HG03521 (cell line): ENCODE data around the gene SRF.

Experiments used
- ATAC-seq: cut with Tn5 transposase; IDR thresholded peaks from one replicate; pipeline ENCODE4 v1.9.1; 2021; ENCODE audit warnings: mild to moderate bottlenecking, moderate library complexity; ENCODE audit not compliant: unreplicated experiment

SRF gene

DNA sequence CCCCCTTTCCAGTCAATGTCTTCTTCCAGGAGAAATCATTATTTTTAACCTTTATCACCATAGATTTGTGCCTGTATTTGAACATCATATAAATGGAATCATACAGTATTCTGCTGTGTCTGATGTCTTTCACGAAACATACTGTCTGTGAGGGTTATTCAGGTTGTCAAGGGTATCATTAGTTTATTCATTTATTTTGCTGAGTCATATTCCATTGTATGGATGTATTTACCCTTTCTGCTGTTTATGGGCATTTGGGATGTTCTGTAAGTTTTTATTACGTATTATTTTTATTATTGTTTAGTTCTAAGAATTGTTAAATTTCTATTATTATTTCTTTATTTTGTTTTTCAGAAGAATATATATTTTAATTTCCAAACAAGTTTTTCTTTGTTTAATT lies 36.2 kb downstream of the SRF start:
- ATAC-seq: no peak

DNA sequence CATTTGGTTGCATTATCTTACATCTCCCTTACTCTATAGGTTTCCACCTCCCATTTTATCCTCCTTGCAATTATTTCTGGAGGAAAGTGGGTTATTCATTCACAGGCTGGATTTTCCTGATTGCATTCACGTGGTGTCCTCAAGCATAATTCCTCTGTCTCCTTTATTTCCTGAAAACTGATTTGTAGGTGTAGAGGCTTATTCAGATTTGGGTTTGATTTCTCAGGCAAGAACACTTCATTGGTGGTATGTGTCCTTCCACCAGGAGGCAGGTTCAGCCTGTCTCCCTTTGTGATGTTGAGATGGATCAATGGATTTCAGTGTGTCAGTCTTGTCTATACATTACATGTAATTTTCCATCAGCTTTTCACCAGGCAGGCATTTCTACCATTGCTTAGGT lies 40.9 kb downstream of the SRF start:
- ATAC-seq: no peak

DNA sequence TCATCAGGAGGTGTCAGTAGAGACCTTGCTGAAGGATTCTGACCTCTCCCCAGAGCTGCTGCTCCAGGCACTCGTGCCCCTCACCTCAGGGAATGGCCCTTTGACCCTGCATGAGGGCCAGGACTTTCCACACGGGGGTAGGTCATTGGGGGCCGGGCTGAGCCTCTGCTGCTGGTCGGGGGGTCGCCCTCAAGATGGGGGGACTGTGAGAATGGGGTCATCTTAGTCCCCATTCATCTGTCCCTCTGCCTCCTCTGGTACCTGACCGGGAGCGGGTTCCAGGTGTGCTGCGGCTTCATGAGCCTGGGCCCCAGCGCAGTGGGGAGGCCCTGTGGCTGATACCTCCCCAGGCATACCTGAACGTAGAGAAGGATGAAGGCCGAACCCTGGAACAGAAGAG lies 42.4 kb downstream of the SRF start:
- no peak for ATAC-seq

DNA sequence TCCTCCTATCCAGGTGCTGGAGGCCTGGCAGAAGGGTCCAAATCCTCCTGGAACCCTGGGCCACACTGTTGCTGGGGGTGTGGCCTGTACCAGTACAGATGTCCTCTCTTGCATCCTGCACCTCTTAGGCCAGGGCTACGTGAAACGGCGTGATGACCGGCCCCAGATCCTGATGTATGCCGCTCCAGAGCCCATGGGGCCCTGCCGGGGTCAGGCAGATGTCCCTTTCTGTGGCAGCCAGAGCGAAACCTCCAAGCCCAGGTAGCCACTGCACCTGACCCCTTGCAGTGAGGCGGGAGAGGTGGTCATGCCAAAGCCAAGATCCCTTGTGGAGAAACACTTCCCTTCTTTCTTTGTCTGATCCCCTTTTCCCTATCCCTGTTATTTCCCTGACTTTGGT lies 44.0 kb downstream of the SRF start:
- ATAC-seq: no peak

DNA sequence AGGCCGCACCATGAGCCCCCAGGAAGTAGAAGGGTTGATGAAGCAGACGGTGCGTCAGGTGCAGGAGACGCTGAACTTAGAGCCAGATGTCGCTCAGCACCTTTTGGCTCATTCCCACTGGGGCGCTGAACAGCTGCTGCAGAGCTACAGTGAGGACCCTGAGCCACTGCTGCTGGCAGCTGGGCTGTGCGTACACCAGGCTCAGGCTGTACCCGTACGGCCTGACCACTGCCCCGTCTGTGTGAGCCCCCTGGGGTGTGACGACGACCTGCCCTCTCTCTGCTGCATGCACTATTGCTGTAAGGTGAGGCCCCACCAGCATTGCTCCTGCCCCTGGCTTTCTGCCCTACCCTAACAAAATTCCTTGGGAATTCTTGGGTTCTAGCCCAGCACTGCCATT lies 45.1 kb downstream of the SRF start:
- no peak for ATAC-seq

DNA sequence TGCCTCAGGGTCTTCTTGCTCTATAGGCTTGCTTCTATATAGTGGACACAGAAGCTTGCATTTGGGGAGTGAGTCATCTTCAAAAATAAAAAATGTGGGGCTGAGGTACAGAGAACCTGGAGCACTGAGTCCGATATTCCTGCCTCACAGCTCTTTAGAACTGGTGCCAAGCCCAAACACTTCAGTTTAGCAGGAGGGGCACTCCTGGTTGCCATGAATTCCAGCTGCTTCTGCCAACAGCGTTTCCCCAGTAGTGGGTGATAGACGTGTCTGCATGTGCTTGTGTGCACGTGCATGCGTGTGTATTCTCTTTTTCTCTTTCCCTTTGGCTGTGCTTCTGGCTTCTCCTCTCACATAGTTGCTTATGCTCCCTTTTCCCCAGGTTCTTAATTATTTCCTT lies 46.3 kb downstream of the SRF start:
- ATAC-seq: no peak

DNA sequence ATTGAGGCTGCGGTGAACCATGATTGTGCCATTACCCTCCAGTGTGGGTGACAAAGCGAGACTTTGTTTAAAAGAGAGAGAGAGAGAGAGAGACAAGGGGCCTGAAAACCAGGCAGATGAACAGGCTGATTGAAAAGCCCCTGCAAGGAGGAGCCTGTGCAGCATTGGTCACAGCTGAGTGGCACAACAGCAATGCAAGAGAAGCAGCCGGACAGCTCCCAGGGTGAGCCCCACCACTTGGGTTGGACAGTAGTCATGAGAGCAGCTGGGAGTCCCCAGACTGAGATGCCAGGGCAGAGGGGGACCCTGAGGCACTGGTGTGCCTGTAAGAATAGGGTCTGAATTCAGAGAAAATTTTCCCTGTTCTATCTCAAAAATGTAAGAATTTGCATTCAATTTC lies 48.0 kb downstream of the SRF start:
- ATAC-seq: no peak

DNA sequence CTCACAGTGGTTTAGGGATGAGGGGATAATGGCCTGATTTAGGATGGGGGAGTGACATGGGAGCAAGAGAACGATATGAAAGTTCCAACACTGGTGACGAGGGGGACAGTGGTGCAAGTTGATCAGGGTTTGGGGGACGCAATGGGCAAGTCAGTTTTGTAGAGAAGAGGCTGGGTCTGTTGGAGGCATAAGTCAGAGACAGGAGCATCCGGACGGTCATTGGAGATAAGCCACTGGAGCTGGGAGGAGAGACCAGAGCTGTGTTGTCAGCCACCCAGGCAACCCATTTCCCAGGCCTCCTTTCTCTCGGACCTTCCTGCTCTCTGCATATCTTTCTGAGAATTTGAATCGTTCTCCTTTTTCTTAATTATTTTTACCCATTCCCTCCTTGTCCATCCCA lies 48.7 kb downstream of the SRF start:
- no peak for ATAC-seq

DNA sequence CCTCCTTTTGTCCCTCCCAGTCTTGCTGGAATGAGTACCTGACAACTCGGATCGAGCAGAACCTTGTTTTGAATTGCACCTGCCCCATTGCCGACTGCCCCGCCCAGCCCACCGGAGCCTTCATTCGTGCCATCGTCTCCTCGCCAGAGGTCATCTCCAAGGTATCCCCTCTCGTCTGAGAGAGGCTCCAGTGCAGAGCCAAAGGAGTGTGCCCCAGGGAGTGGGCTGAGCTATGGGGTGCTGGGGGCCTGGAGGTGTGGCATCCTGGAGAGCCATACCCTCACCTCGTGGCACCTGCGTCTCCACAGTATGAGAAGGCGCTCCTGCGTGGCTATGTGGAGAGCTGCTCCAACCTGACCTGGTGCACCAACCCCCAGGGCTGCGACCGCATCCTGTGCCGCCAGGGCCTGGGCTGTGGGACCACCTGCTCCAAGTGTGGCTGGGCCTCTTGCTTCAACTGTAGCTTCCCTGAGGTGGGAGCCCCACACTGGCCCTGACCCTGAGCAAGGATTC lies 49.4 kb downstream of the SRF start:
- no peak for ATAC-seq

DNA sequence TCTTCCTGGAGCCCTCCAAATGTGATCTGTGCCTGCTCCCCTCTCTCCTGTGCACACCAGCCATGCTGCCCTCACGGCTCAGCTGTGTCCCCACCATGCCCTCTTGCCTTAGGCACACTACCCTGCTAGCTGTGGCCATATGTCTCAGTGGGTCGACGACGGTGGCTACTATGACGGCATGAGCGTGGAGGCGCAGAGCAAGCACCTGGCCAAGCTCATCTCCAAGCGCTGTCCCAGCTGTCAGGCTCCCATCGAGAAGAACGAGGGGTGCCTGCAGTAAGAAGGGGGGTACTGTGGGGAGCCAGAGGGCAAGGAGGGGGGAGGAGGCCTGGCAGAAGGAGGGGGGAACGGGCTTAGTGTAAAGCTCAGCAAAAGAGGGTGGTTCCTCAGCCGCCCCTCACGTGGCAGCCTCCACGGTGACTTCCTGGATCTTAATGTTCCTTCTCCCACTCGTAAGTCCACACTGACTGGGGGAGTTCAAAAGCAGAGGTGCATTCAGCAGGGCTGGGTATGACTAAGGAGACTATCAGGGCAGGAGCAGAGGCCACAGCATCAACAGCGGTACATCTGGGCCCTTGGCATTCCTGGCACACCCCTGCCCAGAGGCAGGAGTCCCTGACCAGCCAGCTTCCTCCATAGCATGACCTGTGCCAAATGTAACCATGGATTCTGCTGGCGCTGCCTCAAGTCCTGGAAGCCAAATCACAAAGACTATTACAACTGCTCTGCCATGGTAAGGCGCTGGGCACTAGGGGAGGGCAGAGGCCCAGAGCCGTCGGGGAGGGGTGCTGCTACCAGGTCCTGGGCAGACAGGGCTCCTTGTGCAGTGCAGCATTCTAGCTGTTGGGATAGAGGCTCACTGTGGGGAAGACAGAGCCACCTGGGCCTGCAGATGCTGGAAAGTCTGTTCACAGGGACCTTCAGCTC lies 50.2 kb downstream of the SRF start:
- no peak for ATAC-seq

DNA sequence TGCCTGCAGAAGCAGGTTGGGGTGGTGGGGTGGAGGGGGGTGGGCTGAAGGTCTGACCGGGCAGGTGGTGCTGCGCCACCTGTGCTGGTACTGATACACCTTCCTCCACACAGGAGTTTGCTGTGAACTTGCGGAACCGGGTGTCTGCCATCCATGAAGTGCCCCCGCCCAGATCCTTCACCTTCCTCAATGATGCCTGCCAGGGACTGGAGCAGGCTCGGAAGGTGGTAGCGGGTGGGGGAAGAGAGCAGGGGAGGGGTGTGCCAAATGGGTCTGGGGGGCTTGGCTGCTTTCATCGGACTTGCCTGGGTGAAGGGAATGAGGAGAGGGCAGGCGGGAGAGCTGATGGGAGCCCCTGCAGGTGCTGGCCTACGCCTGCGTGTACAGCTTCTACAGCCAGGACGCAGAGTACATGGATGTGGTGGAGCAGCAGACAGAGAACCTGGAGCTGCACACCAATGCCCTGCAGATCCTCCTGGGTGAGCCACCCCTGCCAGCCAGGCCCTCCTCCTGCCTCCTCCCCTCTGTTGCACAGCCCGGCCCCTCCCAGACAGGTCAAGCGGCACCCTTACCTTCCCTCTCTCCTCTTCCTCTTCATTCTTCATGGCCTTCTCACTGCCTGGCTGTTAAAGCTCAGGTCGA lies 51.5 kb downstream of the SRF start:
- no peak for ATAC-seq

DNA sequence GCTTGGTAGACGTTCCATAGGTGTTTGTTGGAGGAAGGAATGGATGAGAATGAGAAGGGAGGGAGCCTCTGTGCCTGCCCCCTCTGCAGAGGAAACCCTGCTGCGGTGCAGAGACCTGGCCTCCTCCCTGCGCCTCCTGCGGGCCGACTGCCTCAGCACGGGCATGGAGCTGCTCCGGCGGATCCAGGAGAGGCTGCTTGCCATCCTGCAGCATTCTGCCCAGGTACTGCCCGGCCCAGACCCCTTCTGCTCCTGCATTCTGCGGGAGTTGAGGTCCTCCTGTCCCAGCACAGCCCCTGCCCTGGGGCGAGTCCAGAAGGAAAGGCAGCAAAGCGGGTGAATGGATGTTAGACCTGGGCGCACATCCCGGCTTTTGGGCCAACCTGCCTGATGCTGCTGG lies 52.1 kb downstream of the SRF start:
- ATAC-seq: no peak

DNA sequence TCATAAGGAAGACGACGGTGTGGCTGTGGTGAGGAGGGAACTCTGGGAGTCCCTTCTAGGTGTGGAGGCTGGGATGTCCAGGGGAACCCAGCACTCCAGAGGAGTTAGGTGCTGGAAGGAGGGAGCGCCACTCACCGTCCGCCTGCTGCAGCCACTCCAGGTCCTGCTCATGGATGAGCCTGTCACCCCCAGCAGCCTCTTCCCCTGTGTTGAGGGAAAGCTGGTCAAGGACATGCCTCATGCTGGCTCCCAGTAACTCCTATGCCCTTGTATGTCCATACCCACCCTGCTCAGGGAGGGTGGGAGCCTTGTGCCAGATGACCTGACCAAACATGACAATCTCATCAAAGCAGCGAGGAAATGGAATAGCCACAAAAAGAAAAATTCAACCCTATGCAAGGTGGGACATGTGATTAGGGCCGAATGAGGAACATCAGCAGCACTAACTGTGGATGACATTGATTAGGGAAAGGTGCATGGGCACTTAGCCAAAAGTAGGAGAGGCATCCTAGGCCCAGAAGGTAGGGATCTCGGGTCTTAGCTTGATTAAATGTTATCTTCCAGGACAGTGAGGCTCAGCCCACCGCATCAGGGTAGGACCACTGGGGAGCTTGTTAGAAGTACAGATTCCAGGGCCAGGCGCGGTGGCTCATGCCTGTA lies 55.3 kb downstream of the SRF start:
- ATAC-seq: no peak

DNA sequence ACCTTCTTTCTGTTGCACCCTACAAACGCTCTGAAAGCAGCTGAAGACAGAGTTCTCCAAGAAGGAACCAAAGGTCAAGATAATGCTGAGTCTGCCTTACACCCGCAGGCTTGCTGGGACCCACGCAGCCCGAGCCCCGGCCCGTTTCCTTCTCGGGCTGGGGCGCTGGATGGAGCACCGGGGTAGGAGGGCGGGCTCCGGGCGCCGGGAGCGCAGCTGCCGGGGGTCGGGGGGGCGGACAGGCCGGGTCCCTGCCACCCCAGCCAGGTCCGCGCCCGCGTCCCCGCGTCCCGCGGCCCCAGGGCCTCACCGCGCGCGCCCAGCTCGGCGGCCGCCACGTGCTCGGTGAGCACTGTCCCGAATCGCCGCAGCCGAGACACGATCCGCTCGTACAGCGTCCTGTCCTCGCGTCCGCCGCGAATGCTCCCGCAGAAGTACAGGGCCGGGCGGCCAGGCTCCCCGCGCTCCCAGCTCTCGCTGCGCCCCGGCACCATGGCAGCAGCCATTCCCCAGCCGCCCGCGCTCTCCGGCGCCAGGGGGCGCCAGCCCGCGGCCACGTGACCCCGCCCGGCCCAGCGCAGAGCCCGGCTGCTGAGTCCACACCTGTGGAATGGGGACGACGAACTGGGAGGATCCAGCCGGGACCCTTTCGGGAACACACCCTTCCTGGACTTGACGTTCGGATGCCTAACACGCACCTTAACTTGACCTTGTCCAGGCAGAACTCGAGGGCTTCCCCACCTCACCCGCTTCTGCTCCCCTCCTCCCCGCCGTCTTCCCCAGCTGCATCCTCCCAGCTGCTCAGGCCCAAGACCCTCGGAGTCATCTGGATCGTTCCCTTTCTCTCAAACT lies 58.1 kb downstream of the SRF start, which contains the start of gene DNPH1:
Gene DNPH1, minus strand, starts transcription at position 531 of the 852 bp plus-strand sequence. Its CDS starts 25 bp downstream, at position 506.
- peak; percentile 76 for ATAC-seq

DNA sequence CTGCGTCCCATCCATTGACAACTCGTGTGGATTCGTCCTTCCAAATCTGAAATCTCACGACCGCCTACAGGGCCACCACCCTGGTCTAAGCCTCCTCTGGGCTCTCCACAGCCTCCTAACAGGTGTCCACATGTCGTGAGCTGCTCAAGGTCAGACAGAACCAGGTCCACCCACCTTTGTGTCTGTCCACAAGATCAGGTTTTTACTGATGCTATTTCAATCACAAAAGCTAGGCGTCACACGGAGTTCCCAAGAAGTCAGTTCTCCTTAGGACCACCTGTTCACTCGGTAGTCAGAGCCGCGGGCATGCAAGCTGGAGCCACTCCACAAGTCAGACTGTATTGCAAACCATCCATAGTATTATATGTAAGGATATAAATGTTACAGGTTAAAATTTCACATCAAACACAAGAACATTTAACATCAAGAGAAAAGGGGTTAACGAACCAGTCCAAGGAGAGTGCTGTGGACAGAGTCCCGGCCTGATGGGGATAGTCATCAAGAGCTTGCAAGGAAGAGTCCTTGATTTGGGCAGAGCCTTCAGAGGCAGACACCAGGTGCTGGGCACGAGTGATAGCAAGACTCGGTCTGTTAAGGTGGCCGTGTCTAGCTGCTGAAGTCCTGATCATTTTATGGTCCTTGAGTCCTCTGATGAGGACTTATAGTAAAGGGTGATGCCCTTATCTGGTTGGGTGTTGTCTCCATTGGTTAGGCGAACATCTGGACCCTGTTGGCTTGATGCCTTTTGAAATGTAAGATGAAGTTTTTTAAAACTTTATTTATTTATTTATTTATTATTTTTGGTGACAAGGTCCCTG lies 58.9 kb downstream of the SRF start:
- no peak for ATAC-seq

DNA sequence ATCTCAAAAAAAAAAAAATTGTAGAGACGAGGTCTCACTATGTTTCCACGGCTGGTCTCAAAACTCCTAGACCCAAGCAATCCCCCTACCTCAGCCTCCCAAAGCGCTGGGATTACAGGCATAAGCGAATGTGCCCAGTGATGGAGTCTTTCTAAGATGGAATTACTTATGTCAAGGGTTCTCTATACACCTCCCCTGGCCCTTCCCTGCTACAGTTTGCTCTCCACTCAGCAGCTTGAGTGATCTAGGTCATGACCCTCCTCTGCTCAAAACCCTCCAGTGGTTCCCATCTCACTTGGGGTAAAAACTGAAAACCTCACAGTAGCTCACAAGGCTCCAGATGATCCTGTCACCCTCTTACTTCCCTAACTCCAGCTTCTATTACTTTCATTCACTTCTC lies 60.0 kb downstream of the SRF start:
- ATAC-seq: no peak
